Fibroblast of pulmonary artery (primary cell): Measurements from ENCODE around the gene NFIX.

Source experiments
- DNase-seq: peaks from one replicate; pipeline ENCODE4 v3.0.0-alpha.2; 2010; ENCODE audit warnings: low read depth
- H3K4me3 ChIP-seq: replicated peaks from 2 replicates; pipeline ENCODE4 v1.5.1; 2011; ENCODE audit warnings: low read depth, mild to moderate bottlenecking, control low read depth, low read length, moderate library complexity
- CTCF ChIP-seq: IDR thresholded peaks from 2 replicates; pipeline ENCODE4 v1.5.1; 2011; ENCODE audit warnings: mild to moderate bottlenecking, control low read depth, low read length, inconsistent platforms; ENCODE audit errors: missing control alignments

NFIX gene

GRCh38 chr19:13018035-13018914 lies 23.0 kb downstream of the NFIX start:
- no peak for TF ChIP-seq CTCF
- H3K4me3 ChIP-seq = peak overlapping the region; percentile 2
- peak; percentile 69 for DNase-seq

GRCh38 chr19:13019332-13019731 lies 24.1 kb downstream of the NFIX start:
- no peak for DNase-seq
- no peak overlapping the region for H3K4me3 ChIP-seq
- no peak for TF ChIP-seq CTCF

GRCh38 chr19:13020002-13020414 lies 24.7 kb downstream of the NFIX start:
- H3K4me3 ChIP-seq = no peak overlapping the region
- no peak for DNase-seq
- TF ChIP-seq CTCF = no peak

- no peak for DNase-seq
- peak overlapping the region; percentile 51 for H3K4me3 ChIP-seq
- no peak for TF ChIP-seq CTCF
Observed at GRCh38 chr19:13022111-13022858, 27.0 kb downstream of the NFIX start.

- no peak for TF ChIP-seq CTCF
- peak; percentile 96 for DNase-seq
Observed at GRCh38 chr19:13022859-13023636, 27.8 kb downstream of the NFIX start.

GRCh38 chr19:13023656-13024055 lies 28.4 kb downstream of the NFIX start:
- DNase-seq = peak; percentile 52
- no peak for TF ChIP-seq CTCF
- H3K4me3 ChIP-seq = peak overlapping the region; percentile 51

More at GRCh38 chr19:13022859-13023636, 27.8 kb downstream of the NFIX start:
- peak overlapping the region; percentile 51 for H3K4me3 ChIP-seq
